ENCODE measurements around the gene RELN.
"Not testable (repeated sequence)": the region's sequence is repeated elsewhere in the genome, so short reads cannot be mapped to it uniquely, and the experiment has no call there.

Gene RELN

GRCh38 chr7:103921692-103922091 is 67.8 kb downstream of the RELN start:
- DNase-seq (ENCODE audit: low spot score) = no peak
- no peak for TF ChIP-seq CTCF (IDR thresholded peaks at IDR 0.05)
- Histone ChIP-seq H3K4me3 (no peak overlapping the region), H3K27ac (no peak overlapping the region)

DNA sequence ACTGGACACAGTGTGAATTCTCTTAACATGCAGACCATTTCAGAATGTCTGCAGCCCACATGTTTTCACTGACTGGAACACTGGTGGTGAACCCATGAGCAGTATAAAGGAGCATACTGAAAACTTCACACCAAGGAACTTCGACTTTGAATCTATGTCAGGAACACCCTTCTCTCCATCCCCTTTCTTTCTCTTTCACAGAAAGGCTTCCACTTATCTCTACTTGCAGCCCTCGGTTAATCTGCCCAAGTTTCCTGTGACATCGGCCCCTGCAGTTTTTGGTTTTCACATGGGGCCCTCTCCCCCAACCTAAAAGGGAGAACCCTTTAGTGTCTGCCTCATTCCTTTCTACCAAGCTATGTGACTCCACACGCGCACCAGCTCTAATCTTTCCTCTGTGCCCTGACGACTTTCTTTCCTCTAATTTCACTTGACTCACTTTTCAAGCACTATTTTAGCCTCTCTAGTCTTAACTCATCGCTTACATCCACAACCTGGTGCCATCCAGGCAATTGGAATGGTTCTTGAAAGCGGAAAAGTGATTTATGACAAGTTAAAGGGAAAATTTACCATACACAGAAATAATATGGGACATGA is 70.1 kb downstream of the RELN start:
- Histone ChIP-seq H3K27ac (no peak overlapping the region), H3K4me3 (no peak overlapping the region)
- no peak for TF ChIP-seq CTCF (IDR thresholded peaks at IDR 0.05)
- DNase-seq (ENCODE audit: low spot score) = no peak

GRCh38 chr7:103918631-103919271 is 70.7 kb downstream of the RELN start:
- DNase-seq (ENCODE audit: low spot score) = no peak

GRCh38 chr7:103915680-103916357 is 73.6 kb downstream of the RELN start:
- no peak for DNase-seq (ENCODE audit: low spot score)
- no peak overlapping the region for H3K27ac ChIP-seq
- TF ChIP-seq CTCF (IDR thresholded peaks at IDR 0.05) = no peak
- no peak overlapping the region for H3K4me3 ChIP-seq

More at GRCh38 chr7:103918631-103919271, 70.7 kb downstream of the RELN start:
- Histone ChIP-seq H3K27ac (no peak overlapping the region), H3K4me3 (no peak overlapping the region)
- no peak for TF ChIP-seq CTCF (IDR thresholded peaks at IDR 0.05)

DNA sequence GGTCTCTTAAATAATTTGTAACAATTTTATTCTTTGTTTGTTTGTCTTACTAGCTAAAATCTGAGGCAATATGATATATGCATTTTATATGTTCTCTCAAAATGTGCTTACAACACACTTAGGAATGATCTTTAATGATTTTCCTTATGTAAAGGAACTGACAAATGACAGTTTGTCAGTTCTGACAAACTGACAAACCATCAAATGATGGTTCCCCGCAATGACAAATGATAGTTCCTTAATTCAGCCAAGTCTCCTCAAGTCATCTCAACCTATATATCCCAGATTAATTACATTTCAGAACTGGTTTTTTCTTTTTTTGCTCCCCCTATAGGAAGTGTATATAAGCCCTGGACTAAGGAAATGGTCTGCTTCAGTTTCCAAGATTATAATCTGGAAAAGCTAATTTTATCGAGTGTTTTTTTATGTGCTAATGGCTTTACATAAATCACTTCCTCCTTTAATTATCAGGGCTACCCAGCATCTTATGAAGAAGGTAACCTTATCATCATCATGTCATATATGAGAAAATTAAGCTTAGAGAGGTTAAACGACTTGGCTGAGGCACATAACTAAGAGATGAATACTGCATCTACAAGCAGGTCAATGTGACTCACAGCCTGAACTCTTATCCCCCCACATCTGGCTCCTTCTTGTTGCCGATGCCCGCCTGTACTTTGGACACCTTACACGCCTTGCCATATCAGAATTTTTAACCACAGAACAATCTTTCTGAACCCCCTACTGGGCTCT is 75.1 kb downstream of the RELN start:
- Histone ChIP-seq H3K4me3 (no peak overlapping the region), H3K27ac (no peak overlapping the region)
- no peak for DNase-seq (ENCODE audit: low spot score)
- TF ChIP-seq CTCF (IDR thresholded peaks at IDR 0.05) = no peak

- Histone ChIP-seq H3K27ac (no peak overlapping the region), H3K4me3 (no peak overlapping the region)
- no peak for TF ChIP-seq CTCF (IDR thresholded peaks at IDR 0.05)
- no peak for DNase-seq (ENCODE audit: low spot score)
Measured at GRCh38 chr7:103912891-103913605, 76.4 kb downstream of the RELN start.

DNA sequence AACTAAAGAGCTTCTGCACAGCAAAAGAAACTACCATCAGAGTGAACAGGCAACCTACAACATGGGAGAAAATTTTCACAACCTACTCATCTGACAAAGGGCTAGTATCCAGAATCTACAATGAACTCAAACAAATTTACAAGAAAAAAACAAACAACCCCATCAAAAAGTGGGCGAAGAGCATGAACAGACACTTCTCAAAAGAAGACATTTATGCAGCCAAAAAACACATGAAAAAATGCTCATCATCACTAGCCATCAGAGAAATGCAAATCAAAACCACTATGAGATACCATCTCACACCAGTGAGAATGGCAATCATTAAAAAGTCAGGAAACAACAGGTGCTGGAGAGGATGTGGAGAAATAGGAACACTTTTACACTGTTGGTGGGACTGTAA is 78.4 kb downstream of the RELN start:
- not testable (repeated sequence) for DNase-seq (ENCODE audit: low spot score); H3K4me3 ChIP-seq; H3K27ac ChIP-seq
